Panc1 (cell line): ENCODE data around the gene PPP1R14C. TPM values are rescaled to one million over a fixed set of nuclear protein-coding genes. Genes with fewer than 3 reads are reported as not detected.

Experiments
- ATAC-seq: fragments of 200-7000 bp; cut with Tn5 transposase; 2 replicates; pipeline ENCODE4 v1.9.1; 2020; ENCODE audit warnings: mild to moderate bottlenecking, moderate library complexity
- BruUV-seq: library from RNA; stranded (reverse); fragments of 400-500 nt; replicated peaks from 2 replicates; lab custom pipeline; 2021; lab: Mats Ljungman, UMichigan
- CTCF ChIA-PET: fragments of 300-600 bp; sonication (Branson Sonifier 250); formaldehyde crosslinking; loops from one replicate; lab custom pipeline; 2022; ENCODE audit warnings: antibody characterized with exemption; lab: Charles Lee
- POLR2A ChIA-PET: fragments of 300-600 bp; sonication (Branson Sonifier 250); formaldehyde crosslinking; loops from one replicate; lab custom pipeline; 2022; ENCODE audit warnings: antibody characterized with exemption; lab: Charles Lee
- DNase-seq: peaks from one replicate; pipeline ENCODE4 v3.0.0-alpha.2; 2010; ENCODE audit warnings: low read depth, low spot score
- H3K27ac ChIP-seq: 2 replicates; pipeline ENCODE4 v1.5.1; 2011; ENCODE audit warnings: mild to moderate bottlenecking, low read length, inconsistent platforms
- H3K27me3 ChIP-seq: fragments of 200-500 bp; sonication (Bioruptor generic); 2 replicates; pipeline ENCODE4 v1.6.0; 2014; ENCODE audit warnings: low read length, inconsistent platforms; ENCODE audit not compliant: control insufficient read depth, insufficient read depth
- H3K36me3 ChIP-seq: fragments of 200-500 bp; sonication (Bioruptor generic); 2 replicates; pipeline ENCODE4 v1.5.1; 2014; ENCODE audit warnings: inconsistent platforms, mild to moderate bottlenecking, low read length, moderate library complexity; ENCODE audit not compliant: control insufficient read depth, insufficient read depth
- H3K4me1 ChIP-seq: 2 replicates; pipeline ENCODE4 v1.5.1; 2011; ENCODE audit warnings: inconsistent platforms, mild to moderate bottlenecking, low read length, moderate library complexity; ENCODE audit not compliant: control insufficient read depth, insufficient read depth
- H3K4me3 ChIP-seq, 2 experiments: 2 replicates each; pipeline ENCODE4 v1.5.1; 2011 to 2012; ENCODE audit warnings: low read depth in 2 of 2, low read length in 2 of 2, mild to moderate bottlenecking in 2 of 2, inconsistent platforms in 1 of 2, moderate library complexity in 1 of 2
- H3K9me3 ChIP-seq: fragments of 200-500 bp; sonication (Bioruptor generic); 2 replicates; pipeline ENCODE4 v1.5.1; 2014; ENCODE audit warnings: low read depth, mild to moderate bottlenecking, inconsistent platforms, low read length, moderate library complexity; ENCODE audit not compliant: control insufficient read depth, insufficient read depth
- CTCF ChIP-seq: fragments of 450-650 bp; IDR thresholded peaks from 2 replicates; pipeline ENCODE4 v1.5.1; 2017; ENCODE audit warnings: mild to moderate bottlenecking
- POLR2AphosphoS5 ChIP-seq: IDR thresholded peaks from 2 replicates; pipeline ENCODE4 v1.6.1; 2012; ENCODE audit warnings: mild to moderate bottlenecking, low read depth, low read length, moderate library complexity
- REST ChIP-seq, 2 experiments: IDR thresholded peaks; 2 replicates each; pipeline ENCODE4 v1.6.1; 2011 to 2012; ENCODE audit warnings: low read depth in 2 of 2, control low read depth in 1 of 2, low read length in 1 of 2, mild to moderate bottlenecking in 1 of 2, moderate library complexity in 1 of 2; ENCODE audit not compliant: insufficient read depth in 1 of 2
- SIN3A ChIP-seq: IDR thresholded peaks from 2 replicates; pipeline ENCODE4 v1.6.1; 2012; ENCODE audit warnings: low read depth, mild to moderate bottlenecking, low read length, moderate library complexity, borderline replicate concordance; ENCODE audit not compliant: insufficient read depth
- TCF7L2 ChIP-seq: IDR thresholded peaks from 2 replicates; pipeline ENCODE4 v1.6.1; 2011; ENCODE audit warnings: mild to moderate bottlenecking, low read depth, low read length, inconsistent platforms
- in situ Hi-C: cut with HindIII; loops from 2 replicates; pipeline ENCODE4 v1.10.0; 2016; ENCODE audit warnings: low sequenced_read_pairs, low pct_unique_long_range_greater_than_20kb
- intact Hi-C: fragments of 100-400 bp; cut with micrococcal nuclease; formaldehyde crosslinking; loops from one replicate; pipeline ENCODE4 v1.10.0; 2022; ENCODE audit not compliant: unreplicated experiment
- total RNA-seq: library from RNA; stranded (reverse); gene quantifications from one replicate; pipeline ENCODE4 v1.2.1, GENCODE V29; 2021; ENCODE audit not compliant: unreplicated experiment

PPP1R14C gene
- total RNA-seq, 1 experiment from 2014 or later, result not detected

GRCh38 chr6:150144294-150144868, 1.5 kb downstream of the PPP1R14C start:
- ChIA-PET CTCF (no interaction called here), POLR2A (no interaction called here)
- TF ChIP-seq TCF7L2 (no peak), POLR2AphosphoS5 (no peak), SIN3A (no peak), REST (IDR thresholded peaks at IDR 0.05; ENCODE audit: insufficient read depth in 1 of 2, low read depth in 2 of 2, low read length in 1 of 2) (no peak)
- Histone ChIP-seq H3K9me3 (no peaks in the 10 kb centered on the region), H3K36me3 (no peaks in the 10 kb centered on the region; the same call in 1 of the 2 replicates), H3K4me1 (peaks cover 7% of the 10 kb centered on the region; the same call in 1 of the 2 replicates), H3K27ac (no peak overlapping the region), H3K27me3 (peaks cover 53% of the 10 kb centered on the region), H3K4me3 (no peak overlapping the region)
- intact Hi-C loops (no loop called here), in situ Hi-C loops (no loop called here)
- DNase-seq (no peak), ATAC-seq (no peak)
- no TSS peak for BruUV-seq

GRCh38 chr6:150145427-150145826, 2.6 kb downstream of the PPP1R14C start:
- ChIA-PET POLR2A (no interaction called here), CTCF (no interaction called here)
- Histone ChIP-seq H3K4me1 (peaks cover 7% of the 10 kb centered on the region; the same call in 1 of the 2 replicates), H3K27ac (no peak overlapping the region), H3K27me3 (peaks cover 45% of the 10 kb centered on the region), H3K4me3 (no peak overlapping the region), H3K9me3 (no peaks in the 10 kb centered on the region), H3K36me3 (no peaks in the 10 kb centered on the region; the same call in 1 of the 2 replicates)
- DNase-seq (no peak), ATAC-seq (no peak)
- intact Hi-C loops (no loop called here), in situ Hi-C loops (no loop called here)
- TF ChIP-seq SIN3A (no peak), TCF7L2 (no peak), CTCF (no peak), REST (IDR thresholded peaks at IDR 0.05; ENCODE audit: insufficient read depth in 1 of 2, low read depth in 2 of 2, low read length in 1 of 2) (no peak), POLR2AphosphoS5 (no peak)
- no TSS peak for BruUV-seq
